ENCODE measurements around the gene MANSC4. TPM values are rescaled to one million over a fixed set of nuclear protein-coding genes. Genes with fewer than 3 reads are reported as not detected.
"Not testable (repeated sequence)": the region's sequence is repeated elsewhere in the genome, so short reads cannot be mapped to it uniquely, and the experiment has no call there.

Gene MANSC4
- total RNA-seq, 1 donor: not detected

GRCh38 chr12:27756670-27757195 is 23.3 kb downstream of the MANSC4 start:
- DNase-seq (ENCODE audit: insufficient read length, low spot score, missing footprints): no peak
- H3K27ac ChIP-seq (ENCODE audit: low read depth, low read length): no peak overlapping the region
- TF ChIP-seq CTCF (IDR thresholded peaks at IDR 0.05; ENCODE audit: extremely low read depth, low read depth, low read length): no peak
- H3K4me1 ChIP-seq (ENCODE audit: insufficient read depth, low read length): no peaks in the 10 kb centered on the region
- H3K79me2 ChIP-seq (ENCODE audit: insufficient read depth, low read length): peaks cover under 1% of the 10 kb centered on the region
- H3K36me3 ChIP-seq (ENCODE audit: insufficient read depth, low read length): peaks cover 12% of the 10 kb centered on the region
- no peak overlapping the region for H2AFZ ChIP-seq (ENCODE audit: low read length)
- no peaks in the 10 kb centered on the region for H4K20me1 ChIP-seq (ENCODE audit: insufficient read depth, low read length)
- H3K9me3 ChIP-seq (ENCODE audit: low read depth, low read length): no peaks in the 10 kb centered on the region
- H3K27me3 ChIP-seq (ENCODE audit: insufficient read depth, low read length): no peaks in the 10 kb centered on the region
- H3K4me2 ChIP-seq (ENCODE audit: insufficient read depth, low read length): no peak overlapping the region
- H3K4me3 ChIP-seq (ENCODE audit: insufficient read depth, low read length): no peak overlapping the region

- no peak overlapping the region for H3K27ac ChIP-seq (ENCODE audit: low read depth, low read length)
- H3K4me1 ChIP-seq (ENCODE audit: insufficient read depth, low read length): no peaks in the 10 kb centered on the region
- peaks cover 6% of the 10 kb centered on the region for H3K79me2 ChIP-seq (ENCODE audit: insufficient read depth, low read length)
- no peak for TF ChIP-seq CTCF (IDR thresholded peaks at IDR 0.05; ENCODE audit: extremely low read depth, low read depth, low read length)
- H3K4me3 ChIP-seq (ENCODE audit: insufficient read depth, low read length): no peak overlapping the region
- H4K20me1 ChIP-seq (ENCODE audit: insufficient read depth, low read length): no peaks in the 10 kb centered on the region
- no peak for DNase-seq (ENCODE audit: insufficient read length, low spot score, missing footprints)
- H2AFZ ChIP-seq (ENCODE audit: low read length): no peak overlapping the region
- no peaks in the 10 kb centered on the region for H3K27me3 ChIP-seq (ENCODE audit: insufficient read depth, low read length)
- peaks cover 12% of the 10 kb centered on the region for H3K36me3 ChIP-seq (ENCODE audit: insufficient read depth, low read length)
- no peaks in the 10 kb centered on the region for H3K9me3 ChIP-seq (ENCODE audit: low read depth, low read length)
- H3K4me2 ChIP-seq (ENCODE audit: insufficient read depth, low read length): no peak overlapping the region
These were observed 25.2 kb downstream of the MANSC4 start for GRCh38 chr12:27754795-27755194.

GRCh38 chr12:27751386-27752047 is 28.5 kb downstream of the MANSC4 start:
- Histone ChIP-seq H3K79me2 (ENCODE audit: insufficient read depth, low read length) (peaks cover 8% of the 10 kb centered on the region), H3K4me3 (ENCODE audit: insufficient read depth, low read length) (no peak overlapping the region), H3K4me2 (ENCODE audit: insufficient read depth, low read length) (no peak overlapping the region), H3K9me3 (ENCODE audit: low read depth, low read length) (no peaks in the 10 kb centered on the region), H3K27ac (ENCODE audit: low read depth, low read length) (no peak overlapping the region), H3K4me1 (ENCODE audit: insufficient read depth, low read length) (peaks cover 11% of the 10 kb centered on the region), H3K27me3 (ENCODE audit: insufficient read depth, low read length) (no peaks in the 10 kb centered on the region), H4K20me1 (ENCODE audit: insufficient read depth, low read length) (no peaks in the 10 kb centered on the region), H2AFZ (ENCODE audit: low read length) (no peak overlapping the region), H3K36me3 (ENCODE audit: insufficient read depth, low read length) (peaks cover 11% of the 10 kb centered on the region)
- TF ChIP-seq CTCF (IDR thresholded peaks at IDR 0.05; ENCODE audit: extremely low read depth, low read depth, low read length): no peak
- DNase-seq (ENCODE audit: insufficient read length, low spot score, missing footprints): no peak

- H3K36me3 ChIP-seq (ENCODE audit: insufficient read depth, low read length): peaks cover 5% of the 10 kb centered on the region
- TF ChIP-seq CTCF (IDR thresholded peaks at IDR 0.05; ENCODE audit: extremely low read depth, low read depth, low read length): no peak
- peak overlapping the region; percentile 10 for H3K4me2 ChIP-seq (ENCODE audit: insufficient read depth, low read length)
- H3K79me2 ChIP-seq (ENCODE audit: insufficient read depth, low read length): peaks cover 10% of the 10 kb centered on the region
- no peaks in the 10 kb centered on the region for H4K20me1 ChIP-seq (ENCODE audit: insufficient read depth, low read length)
- H3K4me3 ChIP-seq (ENCODE audit: insufficient read depth, low read length): no peak overlapping the region
- H2AFZ ChIP-seq (ENCODE audit: low read length): no peak overlapping the region
- no peaks in the 10 kb centered on the region for H3K9me3 ChIP-seq (ENCODE audit: low read depth, low read length)
- peaks cover 11% of the 10 kb centered on the region for H3K4me1 ChIP-seq (ENCODE audit: insufficient read depth, low read length)
- DNase-seq (ENCODE audit: insufficient read length, low spot score, missing footprints): no peak
- peak overlapping the region; percentile 54 for H3K27ac ChIP-seq (ENCODE audit: low read depth, low read length)
- no peaks in the 10 kb centered on the region for H3K27me3 ChIP-seq (ENCODE audit: insufficient read depth, low read length)
These were observed 32.8 kb downstream of the MANSC4 start for GRCh38 chr12:27747111-27747820.

GRCh38 chr12:27745734-27746133 is 34.3 kb downstream of the MANSC4 start:
- not testable (repeated sequence) for DNase-seq (ENCODE audit: insufficient read length, low spot score, missing footprints); H3K36me3 ChIP-seq (ENCODE audit: insufficient read depth, low read length); H3K27me3 ChIP-seq (ENCODE audit: insufficient read depth, low read length); H3K4me3 ChIP-seq (ENCODE audit: insufficient read depth, low read length); H3K9me3 ChIP-seq (ENCODE audit: low read depth, low read length); H3K79me2 ChIP-seq (ENCODE audit: insufficient read depth, low read length); H2AFZ ChIP-seq (ENCODE audit: low read length); H3K27ac ChIP-seq (ENCODE audit: low read depth, low read length); H4K20me1 ChIP-seq (ENCODE audit: insufficient read depth, low read length); H3K4me2 ChIP-seq (ENCODE audit: insufficient read depth, low read length)
- peaks cover 11% of the 10 kb centered on the region for H3K4me1 ChIP-seq (ENCODE audit: insufficient read depth, low read length)
